A172 (cell line): ENCODE measurements around the gene MYLK. TPM values are rescaled to one million over a fixed set of nuclear protein-coding genes. Genes with fewer than 3 reads are reported as not detected.
"Not testable (repeated sequence)": the region's sequence is repeated elsewhere in the genome, so short reads cannot be mapped to it uniquely, and the experiment has no call there.

Experiments
- DNase-seq: peaks from one replicate; pipeline ENCODE4 v3.0.0-alpha.2; 2015; ENCODE audit warnings: low spot score
- total RNA-seq: library from RNA; depleted of rRNA; stranded (reverse); fragments of >200 nt; shearing (Covaris generic); gene quantifications from 2 replicates; pipeline ENCODE4 v1.2.3, GENCODE V29; 2014

The MYLK gene
- total RNA-seq, 1 experiment from 2014 or later, result 109 TPM

GRCh38 chr3:123723522-123724168 is 160.5 kb downstream of the MYLK start:
- peak; percentile 87 for DNase-seq

GRCh38 chr3:123723070-123723469 is 161.1 kb downstream of the MYLK start:
- DNase-seq, result no peak

- no peak for DNase-seq
These were observed 161.7 kb downstream of the MYLK start for GRCh38 chr3:123722456-123722855.

- DNase-seq, result no peak
These were observed 162.1 kb downstream of the MYLK start for GRCh38 chr3:123722021-123722420.

GRCh38 chr3:123721095-123721689 is 162.9 kb downstream of the MYLK start:
- not testable (repeated sequence) for DNase-seq

GRCh38 chr3:123720638-123721037 is 163.5 kb downstream of the MYLK start:
- DNase-seq, result no peak

- DNase-seq, result no peak
These were observed 164.2 kb downstream of the MYLK start for GRCh38 chr3:123719862-123720453.

GRCh38 chr3:123719061-123719756 is 164.9 kb downstream of the MYLK start:
- DNase-seq, result peak; percentile 74

- no peak for DNase-seq
These were observed 166.0 kb downstream of the MYLK start for GRCh38 chr3:123718108-123718507.

- DNase-seq, result peak; percentile 69
These were observed 166.7 kb downstream of the MYLK start for GRCh38 chr3:123717451-123717850.

GRCh38 chr3:123716411-123716810 is 167.7 kb downstream of the MYLK start:
- no peak for DNase-seq

GRCh38 chr3:123713211-123713610 is 170.9 kb downstream of the MYLK start:
- no peak for DNase-seq

GRCh38 chr3:123712077-123712860 is 171.9 kb downstream of the MYLK start:
- DNase-seq, result no peak

- DNase-seq, result no peak
These were observed 172.8 kb downstream of the MYLK start for GRCh38 chr3:123711356-123711755.

- no peak for DNase-seq
These were observed 175.6 kb downstream of the MYLK start for GRCh38 chr3:123708531-123708930.

GRCh38 chr3:123707641-123708040 is 176.5 kb downstream of the MYLK start:
- DNase-seq, result not testable (repeated sequence)

- no peak for DNase-seq
These were observed 177.3 kb downstream of the MYLK start for GRCh38 chr3:123706871-123707270.

GRCh38 chr3:123705488-123706285 is 178.4 kb downstream of the MYLK start:
- no peak for DNase-seq

- DNase-seq, result not testable (repeated sequence)
These were observed 180.5 kb downstream of the MYLK start for GRCh38 chr3:123703663-123704062.

- no peak for DNase-seq
These were observed 181.4 kb downstream of the MYLK start for GRCh38 chr3:123702720-123703119.

- peak; percentile 76 for DNase-seq
These were observed 182.1 kb downstream of the MYLK start for GRCh38 chr3:123702057-123702456.
